Femur (tissue), 1 donor: Measurements from ENCODE around the gene ZNF354B.
"Not testable (repeated sequence)": the region's sequence is repeated elsewhere in the genome, so short reads cannot be mapped to it uniquely, and the experiment has no call there.

Experiments used
- DNase-seq: peaks from one replicate; pipeline ENCODE4 v3.0.0-alpha.2; 2017

The ZNF354B gene

GRCh38 chr5:178859625-178860521 is at the start of gene ZNF354B:
Gene ZNF354B (plus strand): TSS chr5:178859953. CDS start chr5:178861048, 1,095 bp downstream.
- DNase-seq: peak; percentile 93

GRCh38 chr5:178817506-178817905 is 42.2 kb upstream of the ZNF354B start:
- no peak for DNase-seq

- DNase-seq: no peak
These were observed 41.7 kb upstream of the ZNF354B start for GRCh38 chr5:178818094-178818493.

GRCh38 chr5:178820001-178820400 is 39.8 kb upstream of the ZNF354B start:
- no peak for DNase-seq

- DNase-seq: no peak
These were observed 34.3 kb upstream of the ZNF354B start for GRCh38 chr5:178825444-178825843.

GRCh38 chr5:178826216-178826615 is 33.5 kb upstream of the ZNF354B start:
- no peak for DNase-seq

- DNase-seq: no peak
These were observed 32.1 kb upstream of the ZNF354B start for GRCh38 chr5:178827636-178828035.

GRCh38 chr5:178831049-178831448 is 28.7 kb upstream of the ZNF354B start:
- DNase-seq: no peak

- no peak for DNase-seq
These were observed 27.0 kb upstream of the ZNF354B start for GRCh38 chr5:178832618-178833201.

GRCh38 chr5:178836628-178837027 is 23.1 kb upstream of the ZNF354B start:
- DNase-seq: no peak

GRCh38 chr5:178838695-178839318 is 20.9 kb upstream of the ZNF354B start:
- DNase-seq: not testable (repeated sequence)

GRCh38 chr5:178839319-178839704 is 20.4 kb upstream of the ZNF354B start:
- DNase-seq: peak; percentile 74

GRCh38 chr5:178840399-178840798 is 19.4 kb upstream of the ZNF354B start:
- DNase-seq: not testable (repeated sequence)

- DNase-seq: no peak
These were observed 10.4 kb upstream of the ZNF354B start for GRCh38 chr5:178849316-178849715.

GRCh38 chr5:178851951-178852350 is 7.8 kb upstream of the ZNF354B start:
- no peak for DNase-seq

- DNase-seq: no peak
These were observed 5.5 kb upstream of the ZNF354B start for GRCh38 chr5:178854284-178854683.

GRCh38 chr5:178860615-178861014 is 862 bp downstream of the ZNF354B start:
- not testable (repeated sequence) for DNase-seq

GRCh38 chr5:178861627-178862026 is 1.9 kb downstream of the ZNF354B start:
- no peak for DNase-seq

- DNase-seq: no peak
These were observed 7.2 kb downstream of the ZNF354B start for GRCh38 chr5:178866946-178867345.

GRCh38 chr5:178869577-178869976 is 9.8 kb downstream of the ZNF354B start:
- DNase-seq: no peak

- no peak for DNase-seq
These were observed 10.7 kb downstream of the ZNF354B start for GRCh38 chr5:178870411-178870810.

GRCh38 chr5:178872302-178872701 is 12.5 kb downstream of the ZNF354B start:
- no peak for DNase-seq

- DNase-seq: not testable (repeated sequence)
These were observed 23.5 kb downstream of the ZNF354B start for GRCh38 chr5:178883115-178883694.
